Activated naive CD8-positive, alpha-beta T cell treated with anti-CD3 and anti-CD28 coated beads, Interleukin-2, amount 50 U/mL, for 24 hours (primary cell): ENCODE measurements around the gene FXR2.
A peak's percentile ranks its signal among the peaks of the same experiment; 100 is the strongest.

Experiments
- ATAC-seq: fragments of 150-1000 bp; cut with Tn5 transposase; one replicate; pipeline ENCODE4 v1.10.0; 2021
- DNase-seq: peaks from one replicate; pipeline ENCODE4 v3.0.0; 2021
- H3K27ac Mint-ChIP-seq: one replicate; pipeline ENCODE4 v1.8.0; 2021; ENCODE audit warnings: mild to moderate bottlenecking, mixed read lengths
- H3K27me3 Mint-ChIP-seq: one replicate; pipeline ENCODE4 v1.8.0; 2021; ENCODE audit warnings: mixed read lengths
- H3K36me3 Mint-ChIP-seq: one replicate; pipeline ENCODE4 v1.8.0; 2021; ENCODE audit warnings: low read depth, mixed read lengths
- H3K4me1 Mint-ChIP-seq: one replicate; pipeline ENCODE4 v1.8.0; 2021; ENCODE audit warnings: mixed read lengths
- H3K4me3 Mint-ChIP-seq: one replicate; pipeline ENCODE4 v1.8.0; 2021; ENCODE audit warnings: mild to moderate bottlenecking, moderate library complexity, mixed read lengths
- H3K9me3 Mint-ChIP-seq: one replicate; pipeline ENCODE4 v1.8.0; 2021; ENCODE audit warnings: mixed read lengths

Gene FXR2

GRCh38 chr17:7558544-7559319, 56.0 kb downstream of the FXR2 start, which contains the start of gene TNFSF13:
TSS of gene TNFSF13 (plus strand) at chr17:7558750. CDS start at chr17:7559040, 290 bp downstream.
- peak within 1 kb of the TSS; percentile 78 for H3K27ac Mint-ChIP-seq
- peaks cover 64% of the 10 kb centered on the region for H3K4me1 Mint-ChIP-seq

GRCh38 chr17:7557775-7558543, 56.7 kb downstream of the FXR2 start:
- DNase-seq (peak; percentile 60), ATAC-seq (peak; percentile 20)
- peaks cover 7% of the 10 kb centered on the region for H3K36me3 Mint-ChIP-seq
- peaks cover 69% of the 10 kb centered on the region for H3K4me1 Mint-ChIP-seq
- H3K9me3 Mint-ChIP-seq = no peaks in the 10 kb centered on the region
- H3K27ac Mint-ChIP-seq = peak overlapping the region; percentile 78
- no peaks in the 10 kb centered on the region for H3K27me3 Mint-ChIP-seq
- H3K4me3 Mint-ChIP-seq = peak overlapping the region; percentile 95

More at GRCh38 chr17:7558544-7559319, 56.0 kb downstream of the FXR2 start, which contains the start of gene TNFSF13:
- H3K27me3 Mint-ChIP-seq = no peaks in the 10 kb centered on the region
- no peak for ATAC-seq
- DNase-seq = no peak
- no peaks in the 10 kb centered on the region for H3K9me3 Mint-ChIP-seq
- H3K4me3 Mint-ChIP-seq = peak within 1 kb of the TSS; percentile 95
- H3K36me3 Mint-ChIP-seq = peaks cover 8% of the 10 kb centered on the region

- Mint-ChIP-seq H3K4me1 (peaks cover 70% of the 10 kb centered on the region), H3K27ac (peak overlapping the region; percentile 74)
These were observed 57.4 kb downstream of the FXR2 start for GRCh38 chr17:7557147-7557764.

GRCh38 chr17:7556627-7557026, 58.1 kb downstream of the FXR2 start:
- Mint-ChIP-seq H3K36me3 (no peaks in the 10 kb centered on the region), H3K4me3 (no peak overlapping the region), H3K27me3 (no peaks in the 10 kb centered on the region), H3K27ac (no peak overlapping the region), H3K4me1 (peaks cover 76% of the 10 kb centered on the region), H3K9me3 (no peaks in the 10 kb centered on the region)
- DNase-seq (no peak), ATAC-seq (no peak)

More at GRCh38 chr17:7557147-7557764, 57.4 kb downstream of the FXR2 start:
- no peak overlapping the region for H3K4me3 Mint-ChIP-seq
- ATAC-seq (no peak), DNase-seq (no peak)
- no peaks in the 10 kb centered on the region for H3K36me3 Mint-ChIP-seq
- H3K9me3 Mint-ChIP-seq = no peaks in the 10 kb centered on the region
- H3K27me3 Mint-ChIP-seq = no peaks in the 10 kb centered on the region

- Mint-ChIP-seq H3K27me3 (no peaks in the 10 kb centered on the region), H3K4me3 (no peak overlapping the region), H3K9me3 (no peaks in the 10 kb centered on the region), H3K36me3 (no peaks in the 10 kb centered on the region), H3K4me1 (peaks cover 80% of the 10 kb centered on the region), H3K27ac (no peak overlapping the region)
- no peak for ATAC-seq
- no peak for DNase-seq
These were observed 59.3 kb downstream of the FXR2 start for GRCh38 chr17:7555320-7555948.

- no peaks in the 10 kb centered on the region for H3K36me3 Mint-ChIP-seq
- no peak for ATAC-seq
- H3K4me3 Mint-ChIP-seq = no peak overlapping the region
- peaks cover 75% of the 10 kb centered on the region for H3K4me1 Mint-ChIP-seq
- H3K9me3 Mint-ChIP-seq = no peaks in the 10 kb centered on the region
- H3K27me3 Mint-ChIP-seq = peaks cover under 1% of the 10 kb centered on the region
- no peak for DNase-seq
- H3K27ac Mint-ChIP-seq = peak overlapping the region; percentile 85
These were observed 61.3 kb downstream of the FXR2 start for GRCh38 chr17:7553356-7553755.

- DNase-seq (no peak), ATAC-seq (peak; percentile 65)
- peaks cover 74% of the 10 kb centered on the region for H3K4me1 Mint-ChIP-seq
- no peaks in the 10 kb centered on the region for H3K9me3 Mint-ChIP-seq
- no peaks in the 10 kb centered on the region for H3K36me3 Mint-ChIP-seq
- H3K27me3 Mint-ChIP-seq = peaks cover 4% of the 10 kb centered on the region
- H3K27ac Mint-ChIP-seq = peak overlapping the region; percentile 85
- peak overlapping the region; percentile 56 for H3K4me3 Mint-ChIP-seq
These were observed 62.1 kb downstream of the FXR2 start for GRCh38 chr17:7552621-7553051.

GRCh38 chr17:7551396-7551795, 63.3 kb downstream of the FXR2 start:
- peak overlapping the region; percentile 85 for H3K27ac Mint-ChIP-seq
- ATAC-seq = no peak
- H3K27me3 Mint-ChIP-seq = peaks cover 4% of the 10 kb centered on the region
- H3K4me1 Mint-ChIP-seq = peaks cover 72% of the 10 kb centered on the region
- DNase-seq = no peak
- H3K9me3 Mint-ChIP-seq = no peaks in the 10 kb centered on the region
- H3K36me3 Mint-ChIP-seq = no peaks in the 10 kb centered on the region
- H3K4me3 Mint-ChIP-seq = peak overlapping the region; percentile 51

GRCh38 chr17:7550344-7550743, 64.4 kb downstream of the FXR2 start:
- Mint-ChIP-seq H3K4me3 (no peak overlapping the region), H3K4me1 (peaks cover 67% of the 10 kb centered on the region), H3K36me3 (no peaks in the 10 kb centered on the region)

GRCh38 chr17:7549401-7550055, 65.2 kb downstream of the FXR2 start:
- peak overlapping the region; percentile 71 for H3K4me3 Mint-ChIP-seq
- ATAC-seq (peak; percentile 44), DNase-seq (peak; percentile 55)
- H3K4me1 Mint-ChIP-seq = peaks cover 59% of the 10 kb centered on the region
- peak overlapping the region; percentile 25 for H3K27ac Mint-ChIP-seq
- H3K9me3 Mint-ChIP-seq = no peaks in the 10 kb centered on the region
- H3K27me3 Mint-ChIP-seq = peaks cover 4% of the 10 kb centered on the region
- no peaks in the 10 kb centered on the region for H3K36me3 Mint-ChIP-seq

More at GRCh38 chr17:7550344-7550743, 64.4 kb downstream of the FXR2 start:
- H3K27me3 Mint-ChIP-seq = peaks cover 4% of the 10 kb centered on the region
- ATAC-seq (no peak), DNase-seq (no peak)
- H3K27ac Mint-ChIP-seq = no peak overlapping the region
- H3K9me3 Mint-ChIP-seq = no peaks in the 10 kb centered on the region

- ATAC-seq (peak; percentile 44), DNase-seq (peak; percentile 68)
- peaks cover 56% of the 10 kb centered on the region for H3K4me1 Mint-ChIP-seq
- peaks cover 4% of the 10 kb centered on the region for H3K27me3 Mint-ChIP-seq
- H3K36me3 Mint-ChIP-seq = no peaks in the 10 kb centered on the region
- peak within 1 kb of the TSS; percentile 77 for H3K4me3 Mint-ChIP-seq
- H3K27ac Mint-ChIP-seq = peak within 1 kb of the TSS; percentile 72
- no peaks in the 10 kb centered on the region for H3K9me3 Mint-ChIP-seq
These were observed 65.9 kb downstream of the FXR2 start, which contains the start of gene TNFSF12 for GRCh38 chr17:7548585-7549400. TSS of gene TNFSF12 (plus strand) at chr17:7549058. CDS start at chr17:7549154, 96 bp downstream.

GRCh38 chr17:7544911-7545310, 69.8 kb downstream of the FXR2 start:
- Mint-ChIP-seq H3K27ac (no peak overlapping the region), H3K4me1 (peaks cover 17% of the 10 kb centered on the region), H3K9me3 (no peaks in the 10 kb centered on the region), H3K4me3 (no peak overlapping the region), H3K36me3 (no peaks in the 10 kb centered on the region), H3K27me3 (peaks cover 4% of the 10 kb centered on the region)
- ATAC-seq (no peak), DNase-seq (no peak)
